ENCODE data around the gene NBEA. TPM values are rescaled to one million over a fixed set of nuclear protein-coding genes. Genes with fewer than 3 reads are reported as not detected.

NBEA gene
- total and polyA plus RNA-seq, 2 experiments from 2014 or later = 2.6 to 12.3 TPM

DNA sequence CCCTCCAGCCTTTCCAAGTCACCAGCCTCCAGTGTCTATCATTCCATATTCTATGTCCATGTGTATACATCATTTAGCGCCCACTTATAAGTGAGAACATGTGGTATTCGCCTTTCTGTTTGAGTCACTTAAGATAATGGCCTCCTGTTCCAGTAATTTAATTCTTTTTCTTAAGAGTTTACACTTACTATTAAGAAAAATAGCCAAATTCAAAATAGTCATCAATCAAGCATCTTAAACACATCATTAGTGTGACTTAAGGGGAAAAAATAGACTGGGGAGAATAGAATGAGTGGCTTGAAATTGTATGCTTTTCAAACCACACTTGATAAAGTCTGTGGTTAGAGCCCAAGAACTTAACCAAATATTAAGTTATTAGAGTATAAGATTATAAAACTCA, 286.5 kb downstream of the NBEA start:
- WGBS (ENCODE audit: low lambda C conversion rate, missing lambda C conversion rate) = 94% methylated on average over 2 of the region's 2 CpGs
- no peaks in the 10 kb centered on the region for H3K9me3 ChIP-seq (ENCODE audit: low read depth)
- no peak overlapping the region for H3K4me2 ChIP-seq
- H3K27me3 ChIP-seq = no peaks in the 10 kb centered on the region
- no peak for DNase-seq (ENCODE audit: low spot score)
- no peak overlapping the region for H2AFZ ChIP-seq
- H3K4me3 ChIP-seq = no peak overlapping the region
- H3K9me2 ChIP-seq (replicated peaks; ENCODE audit: insufficient read depth) = no peaks in the 10 kb centered on the region
- no peaks in the 10 kb centered on the region for H4K20me1 ChIP-seq (ENCODE audit: insufficient read depth, poor library complexity, severe bottlenecking)
- H3K36me3 ChIP-seq (replicated peaks; ENCODE audit: insufficient read depth, low read depth) = no peaks in the 10 kb centered on the region
- no peaks in the 10 kb centered on the region for H3K4me1 ChIP-seq (ENCODE audit: insufficient read depth)
- H3K27ac ChIP-seq = no peak overlapping the region
- H3K79me2 ChIP-seq = no peaks in the 10 kb centered on the region
- no peak for TF ChIP-seq EZH2phosphoT487 (IDR thresholded peaks at IDR 0.05; ENCODE audit: low read depth, severe bottlenecking, unreplicated experiment)
- no peak for TF ChIP-seq EZH2 (IDR thresholded peaks at IDR 0.05; ENCODE audit: borderline replicate concordance)
- TF ChIP-seq, protein P1, sequence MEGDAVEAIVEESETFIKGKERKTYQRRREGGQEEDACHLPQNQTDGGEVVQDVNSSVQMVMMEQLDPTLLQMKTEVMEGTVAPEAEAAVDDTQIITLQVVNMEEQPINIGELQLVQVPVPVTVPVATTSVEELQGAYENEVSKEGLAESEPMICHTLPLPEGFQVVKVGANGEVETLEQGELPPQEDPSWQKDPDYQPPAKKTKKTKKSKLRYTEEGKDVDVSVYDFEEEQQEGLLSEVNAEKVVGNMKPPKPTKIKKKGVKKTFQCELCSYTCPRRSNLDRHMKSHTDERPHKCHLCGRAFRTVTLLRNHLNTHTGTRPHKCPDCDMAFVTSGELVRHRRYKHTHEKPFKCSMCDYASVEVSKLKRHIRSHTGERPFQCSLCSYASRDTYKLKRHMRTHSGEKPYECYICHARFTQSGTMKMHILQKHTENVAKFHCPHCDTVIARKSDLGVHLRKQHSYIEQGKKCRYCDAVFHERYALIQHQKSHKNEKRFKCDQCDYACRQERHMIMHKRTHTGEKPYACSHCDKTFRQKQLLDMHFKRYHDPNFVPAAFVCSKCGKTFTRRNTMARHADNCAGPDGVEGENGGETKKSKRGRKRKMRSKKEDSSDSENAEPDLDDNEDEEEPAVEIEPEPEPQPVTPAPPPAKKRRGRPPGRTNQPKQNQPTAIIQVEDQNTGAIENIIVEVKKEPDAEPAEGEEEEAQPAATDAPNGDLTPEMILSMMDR (IDR thresholded peaks at IDR 0.05; ENCODE audit: poor library complexity) = no peak

DNA sequence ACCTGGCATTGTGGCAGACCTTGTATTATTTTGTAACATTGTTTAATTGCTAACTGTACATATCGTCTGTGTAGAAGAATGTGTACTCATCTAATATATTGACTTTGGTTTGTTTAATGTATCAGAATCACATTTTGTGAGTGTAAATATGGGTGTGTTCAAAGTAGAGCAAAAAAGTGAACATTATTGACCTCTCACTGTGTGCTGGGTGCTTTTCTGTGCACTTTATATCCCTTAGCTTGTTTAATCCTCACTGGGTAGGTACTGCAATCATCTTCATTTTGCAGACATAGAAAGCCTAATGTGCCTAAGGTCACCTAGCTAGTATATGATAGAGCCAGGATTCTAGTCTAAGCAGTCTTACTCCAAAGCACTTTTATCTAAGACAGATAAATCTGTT, 289.4 kb downstream of the NBEA start:
- DNase-seq (ENCODE audit: low spot score) = no peak
- no peak overlapping the region for H3K4me3 ChIP-seq
- no peak overlapping the region for H2AFZ ChIP-seq
- H3K9me2 ChIP-seq (replicated peaks; ENCODE audit: insufficient read depth) = no peaks in the 10 kb centered on the region
- H3K27ac ChIP-seq = no peak overlapping the region
- H3K27me3 ChIP-seq = no peaks in the 10 kb centered on the region
- H3K79me2 ChIP-seq = no peaks in the 10 kb centered on the region
- no peak overlapping the region for H3K4me2 ChIP-seq
- TF ChIP-seq, protein P1 (IDR thresholded peaks at IDR 0.05; ENCODE audit: poor library complexity) = no peak
- no peak for TF ChIP-seq EZH2phosphoT487 (IDR thresholded peaks at IDR 0.05; ENCODE audit: low read depth, severe bottlenecking, unreplicated experiment)
- TF ChIP-seq EZH2 (IDR thresholded peaks at IDR 0.05; ENCODE audit: borderline replicate concordance) = no peak
- no peaks in the 10 kb centered on the region for H3K9me3 ChIP-seq (ENCODE audit: low read depth)
- H4K20me1 ChIP-seq (ENCODE audit: insufficient read depth, poor library complexity, severe bottlenecking) = no peaks in the 10 kb centered on the region
- no peaks in the 10 kb centered on the region for H3K4me1 ChIP-seq (ENCODE audit: insufficient read depth)
- no peaks in the 10 kb centered on the region for H3K36me3 ChIP-seq (replicated peaks; ENCODE audit: insufficient read depth, low read depth)
- WGBS (ENCODE audit: low lambda C conversion rate, missing lambda C conversion rate) = 52% methylated on average over 1 of the region's 1 CpG

DNA sequence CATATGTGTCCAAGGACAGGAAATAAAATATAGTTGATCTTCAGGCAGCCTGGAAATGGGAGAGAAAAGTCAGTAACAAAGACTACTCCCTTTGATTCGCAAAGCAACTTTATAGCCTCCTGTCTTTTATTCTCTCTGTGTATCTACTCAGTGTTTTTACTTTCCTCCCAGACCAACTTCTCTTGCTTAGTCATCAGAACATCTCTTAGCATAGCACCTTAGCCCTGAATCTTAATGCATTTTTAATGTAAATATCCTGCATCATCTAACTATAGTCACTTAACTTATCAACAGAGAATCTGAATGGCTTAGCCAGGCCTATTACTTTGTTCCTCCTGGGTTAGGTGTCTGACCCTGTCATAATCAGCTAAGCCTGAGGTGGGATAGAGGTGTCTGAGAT, 296.2 kb downstream of the NBEA start:
- Histone ChIP-seq H3K27me3 (no peaks in the 10 kb centered on the region), H3K9me3 (ENCODE audit: low read depth) (no peaks in the 10 kb centered on the region), H2AFZ (no peak overlapping the region), H3K27ac (no peak overlapping the region), H3K79me2 (no peaks in the 10 kb centered on the region), H3K4me2 (no peak overlapping the region), H3K4me3 (no peak overlapping the region), H4K20me1 (ENCODE audit: insufficient read depth, poor library complexity, severe bottlenecking) (no peaks in the 10 kb centered on the region), H3K36me3 (replicated peaks; ENCODE audit: insufficient read depth, low read depth) (no peaks in the 10 kb centered on the region), H3K9me2 (replicated peaks; ENCODE audit: insufficient read depth) (no peaks in the 10 kb centered on the region), H3K4me1 (ENCODE audit: insufficient read depth) (no peaks in the 10 kb centered on the region)
- DNase-seq (ENCODE audit: low spot score) = no peak
- TF ChIP-seq, protein P1 (IDR thresholded peaks at IDR 0.05; ENCODE audit: poor library complexity) = no peak
- no peak for TF ChIP-seq EZH2 (IDR thresholded peaks at IDR 0.05; ENCODE audit: borderline replicate concordance)
- TF ChIP-seq EZH2phosphoT487 (IDR thresholded peaks at IDR 0.05; ENCODE audit: low read depth, severe bottlenecking, unreplicated experiment) = no peak
- WGBS (ENCODE audit: low lambda C conversion rate, missing lambda C conversion rate) = 95% methylated on average over 1 of the region's 1 CpG

All from hepatocyte (in vitro differentiated cells).